KMS-11 (cell line): ENCODE results near the gene NIPBL.
"Not testable (repeated sequence)": the region's sequence is repeated elsewhere in the genome, so short reads cannot be mapped to it uniquely, and the experiment has no call there.

Source experiments
- H2AFZ ChIP-seq: fragments of 200-600 bp; sonication (generic); 2 replicates; pipeline ENCODE4 v1.6.1; 2016; ENCODE audit warnings: antibody characterized with exemption, mixed run types, low read depth
- H3K27ac ChIP-seq: fragments of 200-600 bp; sonication (generic); 2 replicates; pipeline ENCODE4 v1.6.1; 2016; ENCODE audit warnings: mild to moderate bottlenecking, mixed run types
- H3K27me3 ChIP-seq: fragments of 200-600 bp; sonication (generic); 2 replicates; pipeline ENCODE4 v1.6.1; 2017; ENCODE audit warnings: mild to moderate bottlenecking, low read depth, mixed run types, moderate library complexity; ENCODE audit not compliant: insufficient read depth
- H3K36me3 ChIP-seq: fragments of 200-600 bp; sonication (generic); 2 replicates; pipeline ENCODE4 v1.6.1; 2017; ENCODE audit warnings: mild to moderate bottlenecking, mixed run types; ENCODE audit not compliant: insufficient read depth
- H3K4me1 ChIP-seq: fragments of 200-600 bp; sonication (generic); 2 replicates; pipeline ENCODE4 v1.6.1; 2016; ENCODE audit warnings: mild to moderate bottlenecking, low read depth, mixed run types; ENCODE audit not compliant: poor library complexity, severe bottlenecking
- H3K4me2 ChIP-seq: fragments of 200-600 bp; sonication (generic); 2 replicates; pipeline ENCODE4 v1.7.0; 2016; ENCODE audit warnings: mild to moderate bottlenecking, mixed run types
- H3K4me3 ChIP-seq: fragments of 200-600 bp; sonication (generic); IDR thresholded peaks from 2 replicates; pipeline ENCODE4 v1.6.1; 2017; ENCODE audit warnings: low read depth, low read length, mixed read lengths; ENCODE audit not compliant: insufficient read depth
- H3K79me2 ChIP-seq: fragments of 200-600 bp; sonication (generic); 2 replicates; pipeline ENCODE4 v1.6.1; 2016; ENCODE audit warnings: low read depth, mixed run types; ENCODE audit not compliant: insufficient read depth
- H3K9ac ChIP-seq: fragments of 200-600 bp; sonication (generic); 2 replicates; pipeline ENCODE4 v1.6.1; 2016; ENCODE audit warnings: mild to moderate bottlenecking, mixed run types
- H4K20me1 ChIP-seq: fragments of 200-600 bp; sonication (generic); 2 replicates; pipeline ENCODE4 v1.6.1; 2016; ENCODE audit warnings: mild to moderate bottlenecking, mixed run types; ENCODE audit not compliant: insufficient read depth
- CTCF ChIP-seq: fragments of 200-600 bp; sonication (generic); conservative IDR thresholded peaks from 2 replicates; pipeline ENCODE4 v1.6.1; 2017; ENCODE audit warnings: low read depth, mild to moderate bottlenecking, antibody characterized with exemption, low read length, moderate library complexity, mixed read lengths

The NIPBL gene

GRCh38 chr5:36839489-36840476 is 36.8 kb upstream of the NIPBL start:
- Histone ChIP-seq H3K27me3 (no peaks in the 10 kb centered on the region), H3K27ac (no peak overlapping the region), H3K4me1 (no peaks in the 10 kb centered on the region), H3K4me2 (no peak overlapping the region), H2AFZ (no peak overlapping the region), H3K79me2 (no peaks in the 10 kb centered on the region), H3K4me3 (no peak overlapping the region), H3K9ac (no peak overlapping the region), H3K36me3 (no peaks in the 10 kb centered on the region), H4K20me1 (no peaks in the 10 kb centered on the region)
- TF ChIP-seq CTCF, result no peak

GRCh38 chr5:36841677-36842076 is 34.9 kb upstream of the NIPBL start:
- no peaks in the 10 kb centered on the region for H4K20me1 ChIP-seq
- H3K27me3 ChIP-seq, result no peaks in the 10 kb centered on the region
- no peak overlapping the region for H3K27ac ChIP-seq
- H3K79me2 ChIP-seq, result no peaks in the 10 kb centered on the region
- no peaks in the 10 kb centered on the region for H3K36me3 ChIP-seq
- H2AFZ ChIP-seq, result no peak overlapping the region
- H3K9ac ChIP-seq, result no peak overlapping the region
- no peak overlapping the region for H3K4me2 ChIP-seq
- no peaks in the 10 kb centered on the region for H3K4me1 ChIP-seq
- H3K4me3 ChIP-seq, result no peak overlapping the region
- no peak for TF ChIP-seq CTCF

- Histone ChIP-seq H3K4me2 (no peak overlapping the region), H2AFZ (no peak overlapping the region), H3K79me2 (no peaks in the 10 kb centered on the region), H4K20me1 (no peaks in the 10 kb centered on the region), H3K27me3 (no peaks in the 10 kb centered on the region), H3K9ac (no peak overlapping the region), H3K36me3 (no peaks in the 10 kb centered on the region), H3K27ac (no peak overlapping the region), H3K4me3 (no peak overlapping the region), H3K4me1 (no peaks in the 10 kb centered on the region)
- TF ChIP-seq CTCF, result no peak
Observed at GRCh38 chr5:36842087-36842486, 34.5 kb upstream of the NIPBL start.

GRCh38 chr5:36844305-36844704 is 32.3 kb upstream of the NIPBL start:
- Histone ChIP-seq H3K36me3 (no peaks in the 10 kb centered on the region), H4K20me1 (no peaks in the 10 kb centered on the region), H2AFZ (no peak overlapping the region), H3K4me1 (no peaks in the 10 kb centered on the region), H3K79me2 (no peaks in the 10 kb centered on the region), H3K4me3 (no peak overlapping the region), H3K9ac (no peak overlapping the region), H3K4me2 (no peak overlapping the region), H3K27ac (no peak overlapping the region), H3K27me3 (no peaks in the 10 kb centered on the region)
- no peak for TF ChIP-seq CTCF

- not testable (repeated sequence) for H3K36me3 ChIP-seq, H3K27ac ChIP-seq, H3K79me2 ChIP-seq, H3K4me3 ChIP-seq, H4K20me1 ChIP-seq, H3K4me1 ChIP-seq, H3K9ac ChIP-seq, H3K27me3 ChIP-seq, H2AFZ ChIP-seq, H3K4me2 ChIP-seq
Observed at GRCh38 chr5:36848545-36848944, 28.0 kb upstream of the NIPBL start.

- H3K27me3 ChIP-seq, H3K4me3 ChIP-seq, H3K27ac ChIP-seq: not testable (repeated sequence)
Observed at GRCh38 chr5:36852903-36853302, 23.7 kb upstream of the NIPBL start.

More at GRCh38 chr5:36852903-36853302, 23.7 kb upstream of the NIPBL start:
- not testable (repeated sequence) for H3K79me2 ChIP-seq, H3K4me2 ChIP-seq, H3K4me1 ChIP-seq, H2AFZ ChIP-seq, H4K20me1 ChIP-seq, H3K9ac ChIP-seq, H3K36me3 ChIP-seq
